GM23248 (cell line): ENCODE data around the gene RAD51B. TPM values are rescaled to one million over a fixed set of nuclear protein-coding genes. Genes with fewer than 3 reads are reported as not detected.

ENCODE experiments used
- DNase-seq: peaks from one replicate; pipeline ENCODE4 v3.0.0-alpha.2; 2015
- H2AFZ ChIP-seq: fragments of 200-600 bp; sonication (generic); 2 replicates; pipeline ENCODE4 v1.6.1; 2016; ENCODE audit warnings: antibody characterized with exemption
- H3F3A ChIP-seq: fragments of 200-600 bp; sonication (generic); 2 replicates; pipeline ENCODE4 v1.6.1; 2016; ENCODE audit warnings: mild to moderate bottlenecking, antibody characterized with exemption, mixed run types; ENCODE audit not compliant: insufficient read depth
- H3K27ac ChIP-seq: fragments of 200-600 bp; sonication (generic); 2 replicates; pipeline ENCODE4 v1.5.1; 2016; ENCODE audit warnings: mild to moderate bottlenecking
- H3K27me3 ChIP-seq: fragments of 200-600 bp; sonication (generic); replicated peaks from 2 replicates; pipeline ENCODE4 v1.6.1; 2016; ENCODE audit warnings: mild to moderate bottlenecking; ENCODE audit not compliant: insufficient read depth
- H3K36me3 ChIP-seq: fragments of 200-600 bp; sonication (generic); 2 replicates; pipeline ENCODE4 v1.6.1; 2016; ENCODE audit warnings: low read depth, mild to moderate bottlenecking
- H3K4me1 ChIP-seq: fragments of 200-600 bp; sonication (generic); 2 replicates; pipeline ENCODE4 v1.6.1; 2016; ENCODE audit warnings: mild to moderate bottlenecking; ENCODE audit not compliant: insufficient read depth
- H3K4me2 ChIP-seq: fragments of 200-600 bp; sonication (generic); one replicate; pipeline ENCODE4 v1.6.1; 2016; ENCODE audit warnings: mild to moderate bottlenecking; ENCODE audit not compliant: unreplicated experiment
- H3K4me3 ChIP-seq: fragments of 200-600 bp; sonication (generic); 2 replicates; pipeline ENCODE4 v1.5.1; 2016; ENCODE audit warnings: mild to moderate bottlenecking
- H3K79me2 ChIP-seq: fragments of 200-600 bp; sonication (generic); 2 replicates; pipeline ENCODE4 v1.6.1; 2016; ENCODE audit warnings: mild to moderate bottlenecking; ENCODE audit not compliant: insufficient read depth
- H3K9ac ChIP-seq: fragments of 200-600 bp; sonication (generic); 2 replicates; pipeline ENCODE4 v1.6.1; 2016; ENCODE audit warnings: mild to moderate bottlenecking
- H3K9me2 ChIP-seq: fragments of 200-600 bp; sonication (generic); 2 replicates; pipeline ENCODE4 v1.6.1; 2016; ENCODE audit warnings: mixed run types, mild to moderate bottlenecking, moderate library complexity; ENCODE audit not compliant: insufficient read depth
- H3K9me3 ChIP-seq: fragments of 200-600 bp; sonication (generic); one replicate; pipeline ENCODE4 v1.6.1; 2017; ENCODE audit warnings: low read depth
- H4K20me1 ChIP-seq: fragments of 200-600 bp; sonication (generic); 2 replicates; pipeline ENCODE4 v1.6.0; 2016; ENCODE audit not compliant: insufficient read depth
- EZH2 ChIP-seq: fragments of 200-600 bp; sonication (generic); IDR thresholded peaks from 2 replicates; pipeline ENCODE4 v1.6.1; 2018; ENCODE audit warnings: antibody characterized with exemption, mild to moderate bottlenecking; ENCODE audit not compliant: insufficient read depth, poor library complexity, severe bottlenecking
- EZH2phosphoT487 ChIP-seq: fragments of 200-600 bp; sonication (generic); IDR thresholded peaks from 2 replicates; pipeline ENCODE4 v1.6.1; 2018; ENCODE audit warnings: antibody characterized with exemption, moderate library complexity, mild to moderate bottlenecking, low read depth; ENCODE audit not compliant: insufficient read depth
- WGBS, 2 experiments: methylation state at CpG; one replicate each; pipeline ENCODE4 v1.1.6; 2015 to 2017; ENCODE audit warnings: low lambda C conversion rate in 2 of 2, low coverage in 1 of 2; ENCODE audit errors: missing lambda C conversion rate in 2 of 2; 5-methylcytosine and 5-hydroxymethylcytosine counted together
- in situ Hi-C: fragments of 300-500 bp; cut with MboI; formaldehyde crosslinking; loops from 2 replicates; pipeline ENCODE4 v1.15.0; 2020
- polyA plus RNA-seq: library from polyadenylated mRNA; unstranded; fragments of >200 nt; fragmentation: Nextera tagmentation; extraction: Ambion mirVana; gene quantifications from 2 replicates; pipeline ENCODE4 v1.2.1, GENCODE V29; 2016
- total RNA-seq: library from RNA; depleted of rRNA; stranded (reverse); fragments of >200 nt; shearing (Covaris generic); gene quantifications from 2 replicates; pipeline ENCODE4 v1.2.3, GENCODE V29; 2014

RAD51B gene
- total and polyA plus RNA-seq, 2 experiments from 2014 or later, result 4.0 to 8.8 TPM

- no peak overlapping the region for H3K4me2 ChIP-seq
- no peaks in the 10 kb centered on the region; the same call in 1 of the 2 replicates for H3K9me2 ChIP-seq
- no peak overlapping the region for H3K27ac ChIP-seq
- DNase-seq, result peak; percentile 54
- TF ChIP-seq EZH2phosphoT487, result no peak
- peaks cover 9% of the 10 kb centered on the region; the same call in 1 of the 2 replicates for H3K4me1 ChIP-seq
- no peaks in the 10 kb centered on the region for H4K20me1 ChIP-seq
- H3K9ac ChIP-seq, result no peak overlapping the region
- H3F3A ChIP-seq, result no peaks in the 10 kb centered on the region
- H3K4me3 ChIP-seq, result no peak overlapping the region
- H3K27me3 ChIP-seq, result no peaks in the 10 kb centered on the region
- no peaks in the 10 kb centered on the region for H3K36me3 ChIP-seq
- in situ Hi-C loops, result no loop called here
- no peaks in the 10 kb centered on the region for H3K79me2 ChIP-seq
- 78 to 81% methylated on average over 8 of the region's 8 CpGs for WGBS, 2 experiments
- H3K9me3 ChIP-seq, result no peaks in the 10 kb centered on the region
- no peak overlapping the region for H2AFZ ChIP-seq
These were observed 449.8 kb downstream of the RAD51B start for GRCh38 chr14:68269136-68269927.

GRCh38 chr14:68270342-68270741 lies 450.8 kb downstream of the RAD51B start:
- Histone ChIP-seq H3F3A (no peaks in the 10 kb centered on the region), H4K20me1 (no peaks in the 10 kb centered on the region), H3K27ac (no peak overlapping the region), H3K9me2 (no peaks in the 10 kb centered on the region; the same call in 1 of the 2 replicates), H3K36me3 (no peaks in the 10 kb centered on the region), H3K4me2 (no peak overlapping the region), H3K9ac (no peak overlapping the region), H3K79me2 (no peaks in the 10 kb centered on the region), H2AFZ (no peak overlapping the region), H3K9me3 (no peaks in the 10 kb centered on the region), H3K27me3 (no peaks in the 10 kb centered on the region), H3K4me3 (no peak overlapping the region), H3K4me1 (peaks cover 9% of the 10 kb centered on the region; the same call in 1 of the 2 replicates)
- WGBS, 2 experiments, result 58 to 64% methylated on average over 2 of the region's 2 CpGs
- DNase-seq, result no peak
- TF ChIP-seq EZH2phosphoT487 (no peak), EZH2 (no peak)
- in situ Hi-C loops, result no loop called here

DNA sequence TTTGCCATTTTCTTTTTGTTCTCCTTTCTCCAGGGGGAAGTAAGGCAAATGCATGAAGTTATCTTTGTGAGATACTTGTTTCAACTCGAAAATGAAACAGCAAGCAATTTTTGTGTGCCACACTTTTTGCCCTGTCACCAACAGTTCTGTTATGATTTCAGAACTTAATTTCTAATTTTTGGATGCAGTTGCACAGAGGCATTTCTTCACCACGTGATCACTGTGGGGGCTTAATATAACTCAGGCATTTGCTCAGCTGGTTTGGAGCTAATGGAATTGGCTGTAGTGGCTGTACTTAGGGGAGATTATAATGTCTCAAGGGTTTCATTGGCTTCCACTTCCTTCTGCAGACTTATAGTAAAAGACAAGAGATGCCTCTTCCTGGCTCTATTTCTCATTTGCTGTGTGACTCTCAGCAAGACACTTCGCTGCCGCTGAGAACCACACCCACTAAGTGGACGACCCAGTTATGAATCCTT lies 452.4 kb downstream of the RAD51B start:
- no peak overlapping the region for H3K9ac ChIP-seq
- 57 to 64% methylated on average over 5 of the region's 5 CpGs for WGBS, 2 experiments
- no peaks in the 10 kb centered on the region; the same call in 1 of the 2 replicates for H3K9me2 ChIP-seq
- no peaks in the 10 kb centered on the region for H3F3A ChIP-seq
- H3K4me3 ChIP-seq, result no peak overlapping the region
- no peak overlapping the region for H3K27ac ChIP-seq
- no peaks in the 10 kb centered on the region for H4K20me1 ChIP-seq
- H3K79me2 ChIP-seq, result no peaks in the 10 kb centered on the region
- no peak overlapping the region for H3K4me2 ChIP-seq
- H3K36me3 ChIP-seq, result no peaks in the 10 kb centered on the region
- TF ChIP-seq EZH2phosphoT487 (no peak), EZH2 (no peak)
- no peak overlapping the region for H2AFZ ChIP-seq
- H3K9me3 ChIP-seq, result no peaks in the 10 kb centered on the region
- peaks cover 9% of the 10 kb centered on the region; the same call in 1 of the 2 replicates for H3K4me1 ChIP-seq
- DNase-seq, result no peak
- in situ Hi-C loops, result no loop called here
- no peaks in the 10 kb centered on the region for H3K27me3 ChIP-seq

DNA sequence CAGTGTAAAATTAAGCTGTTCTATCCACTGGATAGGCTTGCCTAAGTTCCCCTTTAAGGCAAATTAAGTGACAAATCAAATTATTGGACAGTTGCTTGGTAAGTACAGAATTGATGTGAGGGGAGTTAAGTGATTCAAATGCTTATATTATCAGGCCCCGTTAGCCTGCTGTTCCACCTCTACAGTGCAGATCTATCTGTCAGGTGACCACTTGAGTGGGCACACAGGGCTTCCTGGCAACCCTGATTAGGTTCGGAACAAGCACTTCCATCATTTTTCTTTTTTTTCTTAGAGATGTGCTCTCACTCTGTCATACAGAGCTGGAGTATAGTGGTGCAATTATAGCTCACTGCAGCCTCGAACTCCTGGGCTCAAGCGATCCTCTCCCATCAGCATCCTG lies 453.8 kb downstream of the RAD51B start:
- H3K9me2 ChIP-seq, result no peaks in the 10 kb centered on the region; the same call in 1 of the 2 replicates
- H3K9ac ChIP-seq, result no peak overlapping the region
- no peaks in the 10 kb centered on the region for H4K20me1 ChIP-seq
- no peak overlapping the region for H3K4me2 ChIP-seq
- H3F3A ChIP-seq, result no peaks in the 10 kb centered on the region
- H2AFZ ChIP-seq, result no peak overlapping the region
- no peak for TF ChIP-seq EZH2
- TF ChIP-seq EZH2phosphoT487, result no peak
- no peaks in the 10 kb centered on the region for H3K79me2 ChIP-seq
- 95 to 96% methylated on average over 4 of the region's 4 CpGs for WGBS, 2 experiments
- no peak for DNase-seq
- no peaks in the 10 kb centered on the region for H3K27me3 ChIP-seq
- no peak overlapping the region for H3K4me3 ChIP-seq
- H3K36me3 ChIP-seq, result no peaks in the 10 kb centered on the region
- in situ Hi-C loops, result no loop called here
- H3K9me3 ChIP-seq, result no peaks in the 10 kb centered on the region
- H3K4me1 ChIP-seq, result peaks cover 9% of the 10 kb centered on the region; the same call in 1 of the 2 replicates
- H3K27ac ChIP-seq, result no peak overlapping the region
